ENCODE data around the gene PEDS1.

The PEDS1 gene

DNA sequence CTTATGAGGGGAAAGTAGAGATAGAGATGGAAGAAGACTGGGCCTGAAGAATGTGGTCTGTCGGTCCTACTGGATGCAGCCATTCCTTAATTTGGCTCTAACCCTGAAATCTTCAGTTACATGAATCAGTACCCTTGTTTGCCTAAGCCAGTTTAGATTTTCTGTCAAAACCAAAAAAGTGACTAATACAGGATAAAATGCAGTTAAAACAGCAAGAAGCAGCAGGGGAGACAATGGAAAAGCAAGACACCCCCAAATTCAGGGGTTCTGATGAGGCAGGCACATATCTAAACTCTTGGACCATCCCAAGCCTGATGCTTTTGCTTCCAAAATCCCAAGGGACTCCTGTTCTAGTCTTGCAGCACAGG lies 23.2 kb downstream of the PEDS1 start:
- DNase-seq = no peak

DNA sequence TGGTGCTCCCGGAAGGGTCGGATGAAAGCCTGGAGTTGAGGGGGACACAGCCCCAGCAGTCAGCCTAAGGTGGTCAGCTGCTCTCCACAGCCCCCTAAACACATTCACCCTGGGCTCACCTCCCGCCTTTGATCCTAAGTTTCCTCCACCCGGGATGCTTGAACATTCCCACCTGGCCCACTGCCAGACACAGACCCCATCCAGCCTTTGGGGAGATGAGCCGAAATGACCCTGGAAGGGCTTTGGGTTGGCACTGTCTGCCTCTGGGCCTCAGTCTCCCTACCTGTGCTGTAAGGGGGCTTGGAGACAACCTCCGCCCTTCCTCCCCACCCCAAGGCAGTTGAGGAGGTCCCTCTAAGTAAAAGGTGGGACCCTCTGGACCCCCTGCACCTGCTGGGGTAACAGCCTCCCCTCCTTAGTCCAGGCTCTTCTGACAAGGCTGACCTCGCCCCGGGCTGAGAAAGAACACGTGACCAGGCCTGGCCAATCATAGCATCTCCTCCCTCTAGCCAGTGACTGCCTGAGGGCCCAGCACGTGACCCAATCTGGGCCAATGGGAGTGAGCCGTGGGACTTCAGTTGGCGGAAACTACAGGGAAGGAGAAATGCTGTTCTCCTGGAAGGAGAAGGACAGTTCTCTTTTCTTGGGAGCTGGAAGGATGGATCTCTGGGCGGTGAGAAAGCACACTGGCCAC lies 23.7 kb downstream of the PEDS1 start:
- DNase-seq = no peak

- no peak for DNase-seq
Measured at GRCh38 chr20:50128520-50128905, 25.0 kb downstream of the PEDS1 start.

DNA sequence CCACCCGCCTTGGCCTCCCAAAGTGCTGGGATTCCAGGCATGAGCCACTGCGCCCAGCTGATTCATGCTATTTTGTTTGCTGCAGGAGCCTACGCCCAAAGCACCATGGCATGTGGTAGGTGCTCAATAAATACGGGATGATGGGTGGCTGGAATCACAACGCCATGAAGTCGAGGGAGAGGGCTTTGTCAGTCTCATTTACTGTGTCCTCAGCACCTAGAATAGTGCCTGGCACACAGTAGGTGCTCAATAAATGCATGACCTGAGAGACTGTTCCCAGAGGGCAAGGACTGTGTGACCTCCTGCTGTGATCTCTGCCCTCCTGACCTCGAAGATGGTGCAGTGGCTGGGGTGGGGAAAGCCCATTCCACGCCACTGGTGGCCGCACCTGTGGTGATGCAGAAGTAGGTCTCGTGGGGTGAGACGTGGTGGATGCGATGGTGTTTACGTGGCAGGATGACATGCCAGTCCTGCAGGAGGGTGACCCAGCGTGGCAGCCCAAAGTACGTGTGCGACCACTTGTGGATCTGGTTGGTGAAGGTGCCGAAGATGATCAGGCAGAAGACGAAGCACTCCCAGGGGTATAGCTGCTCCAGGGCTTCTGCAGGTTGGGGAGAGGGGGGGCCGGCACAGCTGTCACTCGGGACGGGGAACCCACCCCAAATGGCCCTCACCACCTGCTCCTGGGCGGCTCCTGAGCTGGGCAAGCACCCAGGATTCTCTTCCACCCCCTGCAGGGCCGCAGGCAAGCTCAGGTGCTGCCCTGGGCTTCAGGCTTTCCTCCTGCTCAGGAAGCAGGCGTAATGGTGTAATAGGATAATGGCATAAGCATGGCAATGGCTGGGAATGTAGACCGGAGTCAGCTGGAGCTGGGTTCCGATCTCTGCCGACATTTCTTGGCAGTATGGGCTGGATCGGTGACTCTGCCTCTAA lies 25.7 kb downstream of the PEDS1 start:
- no peak for DNase-seq

- no peak for DNase-seq
Measured at GRCh38 chr20:50126662-50127061, 26.9 kb downstream of the PEDS1 start.

DNA sequence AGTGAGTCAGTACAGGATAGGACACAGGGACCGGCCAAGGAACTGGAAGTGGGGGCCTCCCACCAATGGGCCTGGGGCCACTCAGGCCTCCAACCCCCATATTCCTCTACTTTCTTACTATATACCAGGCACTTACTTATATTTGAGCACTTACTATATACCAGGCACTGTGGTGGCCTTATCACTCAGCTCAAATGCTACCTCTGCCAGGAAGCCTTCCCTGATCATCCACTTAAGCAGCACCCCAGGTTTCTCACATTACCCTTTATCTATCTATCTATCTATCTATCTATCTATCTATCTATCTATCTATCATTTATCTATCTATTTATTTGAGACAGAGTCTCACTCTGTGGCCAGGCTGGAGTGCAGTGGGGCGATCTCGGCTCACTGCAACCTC lies 28.2 kb downstream of the PEDS1 start:
- no peak for DNase-seq

- no peak for DNase-seq
Measured at GRCh38 chr20:50124496-50124895, 29.0 kb downstream of the PEDS1 start.

DNA sequence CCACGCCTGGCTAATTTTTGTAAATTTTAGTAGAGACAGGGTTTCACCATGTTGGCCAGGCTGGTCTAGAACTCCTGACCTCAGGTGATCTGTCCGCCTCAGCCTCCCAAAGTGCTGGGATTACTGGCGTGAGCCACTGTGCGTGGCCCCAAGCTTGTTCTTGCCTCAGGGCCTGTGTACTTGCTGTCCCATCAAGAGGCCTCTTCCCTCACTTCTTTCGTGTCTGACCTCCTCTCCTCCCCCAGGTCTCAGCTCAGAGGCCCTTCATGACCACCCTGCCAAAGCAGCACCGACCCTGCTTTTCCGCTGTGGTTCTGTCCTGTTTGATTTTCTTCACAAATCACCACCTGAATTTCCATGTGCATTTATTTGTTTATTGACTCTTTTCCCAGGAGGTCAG lies 30.1 kb downstream of the PEDS1 start:
- no peak for DNase-seq

DNA sequence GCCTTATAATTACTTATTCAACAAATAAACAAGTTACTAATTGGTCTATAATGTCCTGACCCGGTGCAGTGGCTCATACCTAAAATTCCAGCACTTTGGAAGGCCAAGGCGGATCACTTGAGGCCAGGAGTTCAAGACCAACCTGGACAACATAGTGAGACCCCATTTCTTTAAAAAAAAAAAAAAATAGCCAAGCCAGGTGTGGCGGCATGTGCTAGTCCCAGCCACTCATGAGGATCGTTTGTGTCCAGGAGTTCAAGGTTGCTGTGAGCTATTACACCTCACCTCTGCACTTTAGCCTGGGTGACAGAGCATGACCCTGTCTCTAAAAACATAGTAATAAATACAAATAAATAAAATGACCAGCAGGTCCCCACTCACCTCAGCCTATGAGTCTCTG lies 30.8 kb downstream of the PEDS1 start:
- no peak for DNase-seq

- DNase-seq = no peak
Measured at GRCh38 chr20:50121858-50122271, 31.7 kb downstream of the PEDS1 start.

DNA sequence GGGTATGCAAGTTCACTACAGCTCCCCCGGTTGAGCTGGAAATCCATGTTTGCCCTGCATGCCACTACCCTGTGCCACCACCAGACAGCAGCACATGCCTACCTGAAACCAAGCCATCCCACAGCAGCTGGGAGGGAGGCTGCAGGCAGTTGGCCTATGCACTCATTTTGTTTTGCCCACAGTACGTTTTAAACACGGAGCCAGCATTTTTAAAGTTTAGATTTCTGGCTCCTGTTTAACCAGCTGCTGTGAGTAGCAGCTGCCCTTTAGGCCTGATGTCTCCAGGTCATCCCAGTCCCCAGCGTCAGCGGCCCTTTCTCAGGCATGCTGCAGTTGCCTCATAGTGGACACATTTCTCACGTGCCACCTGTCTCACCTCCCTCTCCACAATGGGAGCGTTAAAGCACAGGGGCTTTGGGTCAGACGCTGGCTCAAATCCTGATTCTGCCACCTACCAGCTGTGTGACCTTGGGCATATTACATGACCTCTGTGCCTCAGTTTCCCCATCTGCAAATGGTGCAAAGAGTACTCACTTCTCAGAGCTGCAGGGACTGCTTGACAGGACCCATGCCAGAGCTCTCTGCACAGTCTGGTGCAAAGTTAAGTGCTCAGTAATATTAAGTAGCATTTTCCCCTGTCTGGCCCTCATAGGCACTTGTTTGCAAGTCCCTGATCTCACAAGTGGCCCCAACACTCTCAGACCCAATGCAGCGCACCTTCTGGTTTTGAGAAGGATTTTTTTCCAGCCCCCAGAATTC lies 32.4 kb downstream of the PEDS1 start:
- peak; percentile 66 for DNase-seq

GRCh38 chr20:50118203-50118602 lies 35.3 kb downstream of the PEDS1 start:
- no peak for DNase-seq

DNA sequence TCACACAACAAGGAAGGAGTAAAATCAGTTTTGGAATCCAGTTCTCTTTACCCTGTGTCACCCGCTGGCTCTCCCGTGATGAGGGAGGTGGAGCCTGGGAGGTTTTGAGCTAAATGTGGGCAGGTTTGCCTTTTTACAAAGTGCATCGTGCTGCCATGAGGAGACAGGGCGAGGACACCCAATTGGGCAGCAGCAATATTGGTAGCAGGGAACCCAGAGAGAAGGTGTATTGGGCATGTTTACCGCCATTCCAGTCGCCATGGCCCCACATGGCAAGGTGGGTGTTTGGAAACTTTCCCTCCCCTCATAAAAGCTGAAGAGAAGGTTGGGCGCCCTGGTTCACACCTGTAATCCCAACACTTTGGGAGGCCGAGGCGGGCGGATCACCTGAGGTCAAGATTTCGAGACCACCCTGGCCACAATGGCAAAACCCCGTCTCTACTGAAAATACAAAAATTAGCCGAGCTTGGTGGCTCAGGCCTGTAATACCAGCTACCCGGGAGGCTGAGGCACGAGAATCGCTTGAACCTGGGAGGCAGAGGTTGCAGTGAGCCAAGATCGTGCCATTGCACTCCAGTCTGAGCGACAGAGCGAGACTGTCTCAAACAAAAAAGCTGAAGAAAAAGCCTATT lies 37.0 kb downstream of the PEDS1 start:
- DNase-seq = no peak

DNA sequence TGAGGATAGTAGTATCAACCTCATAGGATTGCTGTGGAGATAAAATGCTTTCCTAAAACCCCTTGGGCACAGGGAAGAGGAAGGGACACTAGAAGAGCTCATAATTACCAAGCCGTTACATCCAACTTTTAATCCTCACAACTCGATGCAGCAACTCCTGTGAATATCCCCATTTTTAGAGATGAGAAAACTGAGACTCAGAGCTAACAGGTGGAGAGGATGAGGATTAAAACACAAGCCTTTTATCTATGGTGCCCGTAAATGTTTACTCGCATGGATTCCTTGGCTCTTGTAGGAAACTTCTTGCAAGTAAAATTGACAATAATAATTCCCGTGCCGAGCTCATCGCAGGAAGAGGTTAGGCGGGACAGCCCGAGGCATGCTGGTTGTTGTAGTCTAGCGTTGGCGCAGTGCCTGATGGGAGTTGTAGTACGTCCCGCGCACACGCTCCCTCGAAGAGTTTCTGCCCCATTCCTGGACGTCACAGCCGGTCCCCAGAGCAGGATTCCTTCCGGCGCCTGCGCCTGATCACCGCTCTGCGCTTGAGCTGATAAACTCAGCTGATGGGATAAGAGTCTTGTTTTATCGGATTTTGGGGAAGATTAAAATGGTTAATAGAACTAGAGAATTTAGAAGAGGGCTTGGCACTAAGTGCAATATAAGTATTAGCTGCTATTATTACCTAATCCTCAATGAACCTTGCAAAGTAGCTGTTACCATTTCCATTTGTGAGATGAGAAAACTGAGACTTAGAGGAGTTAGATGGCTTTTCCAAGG lies 37.7 kb downstream of the PEDS1 start:
- DNase-seq = peak; percentile 94

- no peak for DNase-seq
Measured at GRCh38 chr20:50115041-50115512, 38.4 kb downstream of the PEDS1 start.

- no peak for DNase-seq
Measured at GRCh38 chr20:50113420-50114224, 39.9 kb downstream of the PEDS1 start.

- DNase-seq = peak; percentile 93
Measured at GRCh38 chr20:50112512-50113419, 40.8 kb downstream of the PEDS1 start, which contains the start of gene UBE2V1. Gene UBE2V1, minus strand, starts transcription at chr20:50113150. Its CDS starts 22 bp downstream, at chr20:50113128.

- no peak for DNase-seq
Measured at GRCh38 chr20:50111829-50112495, 41.6 kb downstream of the PEDS1 start.

DNA sequence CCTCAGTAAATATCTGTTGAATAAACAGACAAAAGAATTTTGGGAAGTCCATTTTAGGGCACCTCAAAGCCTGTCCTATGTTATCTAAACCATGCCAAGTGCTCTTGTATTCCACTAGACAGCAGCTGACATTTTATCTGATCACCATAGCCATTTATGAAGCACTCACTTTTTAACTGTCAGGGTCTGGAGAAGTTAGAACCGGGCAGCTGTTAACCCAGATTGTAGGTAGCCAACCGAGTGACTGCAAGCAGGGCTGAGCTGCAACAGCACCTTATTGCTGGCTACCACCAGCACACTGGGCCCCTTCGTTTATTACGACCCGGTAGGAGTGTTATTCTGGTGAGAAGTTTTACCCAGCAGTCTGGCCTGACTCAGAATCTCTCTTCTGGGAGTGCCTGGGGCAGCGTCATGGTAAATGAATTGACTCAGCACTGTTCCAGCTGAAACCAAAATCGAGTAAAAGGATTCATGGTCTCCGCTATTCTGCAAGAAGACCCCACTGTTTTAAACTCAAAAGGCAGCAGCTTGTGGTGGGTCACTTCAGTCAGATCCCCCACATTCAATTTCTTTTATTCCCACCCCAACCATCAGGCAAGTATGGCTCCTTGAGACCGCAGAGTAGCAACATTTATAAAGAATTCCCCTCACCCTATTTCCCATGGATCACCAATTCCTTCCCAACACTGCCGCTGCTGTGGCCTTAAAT lies 42.2 kb downstream of the PEDS1 start:
- no peak for DNase-seq
